HG03460 (cell line): ENCODE measurements around the gene PDE4DIP.
"Not testable (repeated sequence)": the region's sequence is repeated elsewhere in the genome, so short reads cannot be mapped to it uniquely, and the experiment has no call there.

ENCODE experiments used
- ATAC-seq: cut with Tn5 transposase; IDR thresholded peaks from one replicate; pipeline ENCODE4 v1.9.1; 2021; ENCODE audit not compliant: unreplicated experiment

PDE4DIP gene

GRCh38 chr1:149064611-149065010 is 220.4 kb downstream of the PDE4DIP start:
- ATAC-seq = not testable (repeated sequence)

- not testable (repeated sequence) for ATAC-seq
Measured at GRCh38 chr1:149075505-149076127, 231.4 kb downstream of the PDE4DIP start.
